GM21576 (cell line): Measurements from ENCODE around the gene PSMA7.

Experiments
- ATAC-seq: cut with Tn5 transposase; IDR thresholded peaks from one replicate; pipeline ENCODE4 v1.9.1; 2021; ENCODE audit warnings: mild to moderate bottlenecking, moderate library complexity; ENCODE audit not compliant: unreplicated experiment

Gene PSMA7

GRCh38 chr20:62172666-62173065, 29.5 kb upstream of the PSMA7 start:
- no peak for ATAC-seq

- ATAC-seq = no peak
These were observed 28.1 kb upstream of the PSMA7 start for GRCh38 chr20:62171245-62171644.

DNA sequence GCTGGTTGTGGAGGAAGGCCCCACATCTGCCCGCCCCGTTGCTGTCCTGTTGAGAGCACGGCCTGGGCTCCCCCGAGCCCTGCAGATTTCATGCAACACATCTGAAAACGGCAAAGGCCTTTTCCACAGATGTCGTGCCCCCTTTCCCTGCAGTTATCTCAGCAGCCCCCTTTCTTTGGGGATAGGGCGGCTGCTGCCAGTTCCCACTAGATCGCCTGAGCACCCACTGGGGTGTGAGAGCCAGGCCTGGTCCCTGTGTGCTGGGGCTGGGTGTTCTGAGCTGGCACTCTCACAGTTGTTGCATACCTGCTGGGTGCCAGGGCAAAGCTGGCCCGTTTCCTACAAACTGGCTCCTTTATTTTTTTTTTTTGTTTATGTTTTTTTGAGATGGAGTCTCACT, 27.3 kb upstream of the PSMA7 start:
- ATAC-seq = no peak

- no peak for ATAC-seq
These were observed 25.8 kb upstream of the PSMA7 start for GRCh38 chr20:62168890-62169435.

GRCh38 chr20:62168061-62168460, 24.9 kb upstream of the PSMA7 start:
- no peak for ATAC-seq

- ATAC-seq = no peak
These were observed 24.3 kb upstream of the PSMA7 start for GRCh38 chr20:62167474-62167873.

GRCh38 chr20:62165762-62166399, 22.7 kb upstream of the PSMA7 start:
- ATAC-seq = no peak

- no peak for ATAC-seq
These were observed 21.9 kb upstream of the PSMA7 start for GRCh38 chr20:62164879-62165761.

GRCh38 chr20:62163986-62164762, 21.0 kb upstream of the PSMA7 start:
- ATAC-seq = no peak

- ATAC-seq = no peak
These were observed 20.3 kb upstream of the PSMA7 start for GRCh38 chr20:62163485-62163865.

DNA sequence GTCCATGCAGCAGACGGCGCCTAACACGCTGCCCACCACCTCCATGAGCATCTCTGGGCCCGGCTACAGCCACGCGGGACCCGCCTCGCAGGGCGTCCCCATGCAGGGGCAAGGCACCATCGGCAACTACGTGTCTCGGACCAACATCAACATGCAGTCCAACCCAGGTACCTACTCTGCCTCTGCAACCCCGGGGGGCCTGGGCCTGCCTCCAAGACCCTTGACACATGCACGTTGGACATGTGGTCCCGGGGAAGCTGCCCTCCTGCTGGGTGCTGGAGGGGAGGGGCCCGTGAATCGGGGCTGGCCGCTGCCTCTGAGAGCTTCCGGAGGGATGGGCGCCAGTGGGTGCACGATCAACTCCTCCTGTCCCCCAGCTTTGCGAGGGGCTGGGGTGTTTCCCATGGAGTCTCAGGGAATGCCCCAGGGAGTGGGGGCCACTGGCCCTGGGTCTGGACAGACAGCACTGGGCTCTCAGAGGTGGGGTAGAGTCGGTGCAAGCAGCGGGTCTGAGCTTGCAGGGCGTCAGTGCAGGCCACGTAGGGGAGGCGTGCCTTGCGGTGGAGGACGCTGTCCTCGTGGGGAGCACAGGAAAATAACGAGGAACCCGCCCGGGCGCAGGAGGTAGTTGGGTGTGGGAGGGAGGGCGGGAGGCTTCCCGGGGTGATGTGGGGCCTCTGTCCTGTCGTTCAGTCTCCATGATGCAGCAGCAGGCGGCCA, 19.7 kb upstream of the PSMA7 start:
- ATAC-seq = no peak

- no peak for ATAC-seq
These were observed 18.2 kb upstream of the PSMA7 start for GRCh38 chr20:62161347-62161746.

GRCh38 chr20:62160876-62161275, 17.7 kb upstream of the PSMA7 start:
- ATAC-seq = no peak

- ATAC-seq = no peak
These were observed 17.1 kb upstream of the PSMA7 start for GRCh38 chr20:62160253-62160652.

DNA sequence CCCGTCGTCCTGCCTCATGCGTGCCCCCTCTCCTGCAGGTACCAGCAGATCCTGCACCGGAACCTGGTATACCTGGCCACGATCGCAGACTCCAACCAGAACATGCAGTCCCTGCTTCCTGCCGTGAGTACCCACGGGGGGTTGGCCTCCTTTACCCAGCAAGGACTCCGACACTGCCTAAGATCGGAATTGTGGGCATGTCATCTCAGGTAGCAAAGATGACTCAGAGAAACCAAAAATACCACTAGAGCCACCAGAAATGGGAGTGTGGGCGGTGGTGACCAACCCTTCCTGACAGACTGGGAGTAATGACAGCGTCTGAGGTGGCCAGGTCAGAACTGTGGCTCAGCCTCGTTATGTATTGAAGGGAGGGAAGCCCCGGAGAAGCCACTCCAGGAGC, 16.6 kb upstream of the PSMA7 start:
- no peak for ATAC-seq

GRCh38 chr20:62159052-62159451, 15.9 kb upstream of the PSMA7 start:
- ATAC-seq = no peak

GRCh38 chr20:62158541-62158940, 15.3 kb upstream of the PSMA7 start:
- no peak for ATAC-seq

GRCh38 chr20:62158088-62158400, 14.8 kb upstream of the PSMA7 start:
- ATAC-seq = no peak

DNA sequence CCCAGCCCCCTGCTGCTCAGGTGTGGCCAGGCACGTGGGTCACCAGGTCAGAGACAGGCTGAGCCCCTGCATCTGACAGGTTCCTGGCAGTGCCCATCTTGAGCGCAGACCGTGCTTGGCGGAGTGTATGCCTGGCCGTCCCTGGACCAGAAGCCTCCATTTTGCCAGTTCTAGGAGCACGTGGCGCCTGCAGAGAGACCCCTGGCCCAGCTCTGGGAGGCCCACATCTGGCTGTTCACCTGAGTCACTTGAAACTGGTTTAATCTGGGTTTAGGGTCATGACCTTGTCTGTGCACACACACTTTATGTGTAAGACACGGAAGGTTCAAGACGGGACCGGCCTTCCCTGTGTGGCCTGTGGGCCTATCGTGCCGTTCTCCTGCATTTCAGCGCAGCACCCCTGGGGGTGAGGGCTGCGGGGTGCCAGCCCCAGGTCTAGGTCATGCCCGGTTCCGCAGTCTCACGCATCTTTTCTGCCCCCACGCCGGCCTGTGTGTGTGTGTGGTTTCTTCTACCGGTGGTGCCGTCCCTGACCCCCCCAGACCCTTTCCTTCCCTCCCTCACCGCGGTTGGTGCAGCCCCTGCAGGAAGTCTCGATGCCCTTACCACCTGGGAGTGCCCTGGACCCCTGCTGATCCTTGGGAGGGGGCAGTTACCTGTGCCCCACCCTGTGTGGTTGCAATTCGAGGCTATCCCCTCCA, 14.3 kb upstream of the PSMA7 start:
- no peak for ATAC-seq
